Endothelial cell of umbilical vein (primary cell): ENCODE data around the gene RHOV. TPM values are rescaled to one million over a fixed set of nuclear protein-coding genes. Genes with fewer than 3 reads are reported as not detected.

Experiments used
- BruUV-seq: library from RNA; stranded (reverse); fragments of 400-500 nt; replicated peaks from 2 replicates; lab custom pipeline; 2021; lab: Mats Ljungman, UMichigan
- CTCF ChIA-PET: fragments of 300-600, 350-600 bp; sonication (Branson Sonifier 250); formaldehyde crosslinking; loops from one replicate; lab custom pipeline; 2021; ENCODE audit warnings: antibody characterized with exemption, inconsistent platforms; lab: Charles Lee
- POLR2A ChIA-PET: fragments of 300-600, 350-600 bp; sonication (Branson Sonifier 250); formaldehyde crosslinking; loops from one replicate; lab custom pipeline; 2021; ENCODE audit warnings: antibody characterized with exemption, inconsistent platforms; lab: Charles Lee
- DNase-seq: peaks from one replicate; pipeline ENCODE4 v3.0.0-alpha.2; 2011; ENCODE audit warnings: low read depth, low spot score
- FAIRE-seq: peaks from 2 replicates; lab custom pipeline; 2011; peaks lifted over from hg19 to GRCh38; lab: Jason Lieb, UNC
- H2AFZ ChIP-seq: 2 replicates; pipeline ENCODE4 v1.6.0; 2012; ENCODE audit warnings: low read depth, low read length, control low read depth, inconsistent platforms
- H3K27ac ChIP-seq: 2 replicates; pipeline ENCODE4 v1.5.1; 2011; ENCODE audit warnings: low read depth, mild to moderate bottlenecking, control low read depth, low read length, moderate library complexity; ENCODE audit not compliant: insufficient read depth
- H3K27me3 ChIP-seq, 2 experiments: 2 replicates each; pipeline versions ENCODE4 v1.6.0 to v1.6.1; 2011; ENCODE audit warnings: low read length in 2 of 2, mixed read lengths in 1 of 2; ENCODE audit not compliant: control insufficient read depth in 2 of 2, insufficient read depth in 2 of 2
- H3K36me3 ChIP-seq, 2 experiments: 2 replicates in 1 of 2; 3 replicates in 1 of 2; pipeline ENCODE4 v1.5.1; 2011; ENCODE audit warnings: low read length in 2 of 2, mild to moderate bottlenecking in 1 of 2, moderate library complexity in 1 of 2; ENCODE audit not compliant: control insufficient read depth in 2 of 2, insufficient read depth in 2 of 2; ENCODE audit errors: extremely low read depth in 1 of 2
- H3K4me1 ChIP-seq: 3 replicates; pipeline ENCODE4 v1.5.1; 2011; ENCODE audit warnings: mild to moderate bottlenecking, low read length; ENCODE audit not compliant: control insufficient read depth, insufficient read depth; ENCODE audit errors: extremely low read depth
- H3K4me2 ChIP-seq: 2 replicates; pipeline ENCODE4 v1.6.1; 2011; ENCODE audit warnings: low read length, control low read depth, mixed read lengths; ENCODE audit not compliant: insufficient read depth
- H3K4me3 ChIP-seq, 3 experiments: fragments of 200-600 bp in 1 of 3; sonication (generic), shearing (Covaris generic) in 1 of 3; replicated peaks in 1 of 3; 2 replicates each; pipeline ENCODE4 v1.5.1; 2011 to 2016; ENCODE audit warnings: control low read depth in 3 of 3, low read length in 3 of 3, mild to moderate bottlenecking in 2 of 3, inconsistent platforms in 1 of 3, low read depth in 1 of 3, moderate library complexity in 1 of 3; ENCODE audit not compliant: insufficient read depth in 1 of 3
- H3K79me2 ChIP-seq: 2 replicates; pipeline ENCODE4 v1.6.0; 2012; ENCODE audit warnings: low read length, inconsistent platforms; ENCODE audit not compliant: control insufficient read depth, insufficient read depth
- H3K9ac ChIP-seq: replicated peaks from 2 replicates; pipeline ENCODE3; 2011; ENCODE audit warnings: low read length, control low read depth; ENCODE audit not compliant: insufficient read depth; ENCODE audit errors: extremely low read depth
- H3K9me1 ChIP-seq: replicated peaks from 3 replicates; pipeline ENCODE4 v1.6.0; 2011; ENCODE audit warnings: mild to moderate bottlenecking, low read length; ENCODE audit not compliant: control insufficient read depth, insufficient read depth; ENCODE audit errors: extremely low read depth
- H3K9me3 ChIP-seq: replicated peaks from 2 replicates; pipeline ENCODE4 v1.5.1; 2012; ENCODE audit warnings: low read length, inconsistent platforms; ENCODE audit not compliant: control insufficient read depth, insufficient read depth
- H4K20me1 ChIP-seq: replicated peaks from 2 replicates; pipeline ENCODE3; 2011; ENCODE audit warnings: mild to moderate bottlenecking, low read length; ENCODE audit not compliant: control insufficient read depth, insufficient read depth; ENCODE audit errors: extremely low read depth
- FOS ChIP-seq: IDR thresholded peaks from 2 replicates; pipeline ENCODE4 v1.6.1; 2011; ENCODE audit warnings: mild to moderate bottlenecking, low read length, moderate library complexity, borderline replicate concordance; ENCODE audit not compliant: insufficient read depth
- JUN ChIP-seq: IDR thresholded peaks from 2 replicates; pipeline ENCODE4 v1.6.1; 2011; ENCODE audit warnings: borderline replicate concordance, low read depth; ENCODE audit not compliant: insufficient read length, insufficient read depth
- MYC ChIP-seq: IDR thresholded peaks from one replicate; pipeline ENCODE4 v1.6.1; 2011; ENCODE audit warnings: mild to moderate bottlenecking, low read depth, low read length
- dilution Hi-C: fragments of 300-500 bp; cut with MboI; formaldehyde crosslinking; loops from one replicate; pipeline ENCODE4 v1.15.0; 2019; ENCODE audit warnings: low sequenced_read_pairs; ENCODE audit not compliant: extremely low pct_ligation_motif_present
- intact Hi-C: fragments of 100-400 bp; cut with micrococcal nuclease; formaldehyde crosslinking; loops from one replicate; pipeline ENCODE4 v1.10.0; 2022
- polyA plus RNA-seq, 4 experiments: library from polyadenylated mRNA; depleted of rRNA in 3 of 4; stranded (reverse) in 3 of 4; unstranded in 1 of 4; fragments of >200 nt; gene quantifications; 2 replicates each; pipeline versions ENCODE4 v1.2.1 to v1.2.3, GENCODE V29; 2011 to 2012; ENCODE audit warnings: missing spikeins in 1 of 4
- total RNA-seq: library from RNA; stranded (reverse); gene quantifications from 2 replicates; pipeline ENCODE4 v1.2.3, GENCODE V29; 2021
- TF ChIP-seq, protein P1 (sequence below): IDR thresholded peaks from 2 replicates; pipeline ENCODE4 v1.6.1; 2011; ENCODE audit not compliant: insufficient read depth, insufficient read length
- TF ChIP-seq, protein P2 (sequence below), 2 donors: IDR thresholded peaks; 1 replicate in 1 of 2; 2 replicates in 1 of 2; pipeline ENCODE4 v1.5.1; 2011; ENCODE audit warnings: low read length in 2 of 2, mild to moderate bottlenecking in 2 of 2, moderate library complexity in 2 of 2, control low read depth in 1 of 2, inconsistent platforms in 1 of 2, low read depth in 1 of 2; ENCODE audit not compliant: insufficient read depth in 1 of 2; ENCODE audit errors: extremely low read depth in 1 of 2

The RHOV gene
- total and polyA plus RNA-seq, 2 donors (not counting 3 experiments of a cell fraction or from before 2014, with no cell fraction given) = 0.15 to 0.20 TPM

DNA sequence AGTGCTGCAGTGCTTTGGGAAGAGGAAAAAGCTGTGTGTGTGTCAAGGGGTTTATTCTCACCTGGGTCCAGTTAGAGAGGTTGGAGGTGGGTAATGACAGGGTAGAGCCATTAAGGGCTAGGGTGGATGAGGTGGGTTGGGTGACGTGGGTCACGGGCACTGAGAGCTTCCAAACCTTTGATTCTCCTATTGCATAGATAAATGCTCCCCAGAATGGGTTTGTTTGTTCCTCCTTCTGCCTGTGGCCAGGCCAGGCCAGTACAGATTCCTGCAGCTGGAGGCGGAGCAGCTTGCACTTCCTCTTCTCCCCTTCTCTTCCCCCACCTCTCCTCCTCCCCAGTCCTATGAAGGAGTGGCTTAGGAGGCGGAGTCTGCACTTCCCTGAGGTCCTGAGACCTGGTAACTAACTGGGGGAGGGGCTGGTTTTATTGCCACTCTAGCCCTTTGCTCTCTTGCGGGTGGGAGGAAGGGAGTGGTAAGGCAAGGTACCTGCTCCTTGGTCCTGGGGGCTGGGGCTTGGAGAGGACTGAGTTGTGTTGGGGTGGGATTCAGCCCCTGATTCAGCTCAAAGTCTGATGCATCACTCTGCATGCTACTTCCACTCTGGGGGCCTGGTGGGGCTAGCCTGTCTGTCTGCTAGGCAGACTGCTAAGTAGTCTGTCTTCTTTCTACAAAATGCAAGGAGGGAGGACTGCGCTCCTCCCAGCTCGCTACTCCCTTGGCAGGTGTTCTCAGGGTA lies 26.6 kb downstream of the RHOV start:
- Histone ChIP-seq H3K27ac (no peak overlapping the region), H3K4me3 (no peak overlapping the region), H4K20me1 (no peaks in the 10 kb centered on the region), H3K36me3 (no peaks in the 10 kb centered on the region), H3K4me1 (peaks cover 5% of the 10 kb centered on the region), H2AFZ (no peak overlapping the region), H3K9me1 (no peaks in the 10 kb centered on the region), H3K9me3 (no peaks in the 10 kb centered on the region), H3K79me2 (no peaks in the 10 kb centered on the region), H3K9ac (no peak overlapping the region), H3K4me2 (no peak overlapping the region), H3K27me3 (peaks cover 7 to 11% of the 10 kb centered on the region in 2 experiments)
- intact Hi-C loops (no loop called here), dilution Hi-C loops (no loop called here)
- POLR2A ChIA-PET = no interaction called here
- DNase-seq = no peak
- FAIRE-seq = no peak
- BruUV-seq = no TSS peak
- no peak for TF ChIP-seq JUN
- no peak for TF ChIP-seq FOS
- no peak for TF ChIP-seq MYC
- CTCF ChIA-PET = interaction anchor here (0.6 to 2.9 kb wide), 5 partner anchors 9 to 197 kb away, joined by 3 to 28 read pairs (median 3); partner anchors contain the start of gene VPS18

DNA sequence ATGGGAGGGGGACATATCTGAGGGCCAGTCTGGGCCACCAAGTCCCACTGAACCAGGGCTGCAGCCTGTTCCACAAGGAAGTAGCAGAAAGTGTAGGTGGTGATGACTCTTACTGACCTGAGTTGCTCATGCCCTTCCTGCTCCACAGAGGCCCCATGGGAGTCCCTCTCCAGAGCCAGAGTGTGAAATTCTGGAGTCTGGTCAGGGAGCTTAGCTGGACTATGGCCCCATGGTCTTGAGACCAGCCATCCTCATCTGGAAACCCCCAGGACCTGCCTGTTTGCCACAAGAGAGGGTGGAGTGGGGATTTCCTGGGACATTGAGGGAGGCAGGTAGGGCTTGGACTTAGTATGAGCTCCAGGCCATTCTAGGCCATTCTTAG lies 27.2 kb downstream of the RHOV start:
- H3K79me2 ChIP-seq = no peaks in the 10 kb centered on the region
- H3K27ac ChIP-seq = no peak overlapping the region
- no peak for FAIRE-seq
- TF ChIP-seq, protein P1, sequence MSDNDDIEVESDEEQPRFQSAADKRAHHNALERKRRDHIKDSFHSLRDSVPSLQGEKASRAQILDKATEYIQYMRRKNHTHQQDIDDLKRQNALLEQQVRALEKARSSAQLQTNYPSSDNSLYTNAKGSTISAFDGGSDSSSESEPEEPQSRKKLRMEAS = no peak
- TF ChIP-seq, protein P2, sequence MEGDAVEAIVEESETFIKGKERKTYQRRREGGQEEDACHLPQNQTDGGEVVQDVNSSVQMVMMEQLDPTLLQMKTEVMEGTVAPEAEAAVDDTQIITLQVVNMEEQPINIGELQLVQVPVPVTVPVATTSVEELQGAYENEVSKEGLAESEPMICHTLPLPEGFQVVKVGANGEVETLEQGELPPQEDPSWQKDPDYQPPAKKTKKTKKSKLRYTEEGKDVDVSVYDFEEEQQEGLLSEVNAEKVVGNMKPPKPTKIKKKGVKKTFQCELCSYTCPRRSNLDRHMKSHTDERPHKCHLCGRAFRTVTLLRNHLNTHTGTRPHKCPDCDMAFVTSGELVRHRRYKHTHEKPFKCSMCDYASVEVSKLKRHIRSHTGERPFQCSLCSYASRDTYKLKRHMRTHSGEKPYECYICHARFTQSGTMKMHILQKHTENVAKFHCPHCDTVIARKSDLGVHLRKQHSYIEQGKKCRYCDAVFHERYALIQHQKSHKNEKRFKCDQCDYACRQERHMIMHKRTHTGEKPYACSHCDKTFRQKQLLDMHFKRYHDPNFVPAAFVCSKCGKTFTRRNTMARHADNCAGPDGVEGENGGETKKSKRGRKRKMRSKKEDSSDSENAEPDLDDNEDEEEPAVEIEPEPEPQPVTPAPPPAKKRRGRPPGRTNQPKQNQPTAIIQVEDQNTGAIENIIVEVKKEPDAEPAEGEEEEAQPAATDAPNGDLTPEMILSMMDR (IDR thresholded peaks at IDR 0.05; ENCODE audit: extremely low read depth in 1 of 2, insufficient read depth in 1 of 2, low read depth in 1 of 2, low read length in 2 of 2) = no peak
- no peak for DNase-seq
- CTCF ChIA-PET = interaction anchor here (0.6 to 2.9 kb wide), 3 partner anchors 11 to 197 kb away, joined by 3 to 28 read pairs (median 3); partner anchors contain the start of gene VPS18
- POLR2A ChIA-PET = no interaction called here
- dilution Hi-C loops = no loop called here
- no peaks in the 10 kb centered on the region for H3K36me3 ChIP-seq
- H3K4me3 ChIP-seq = no peak overlapping the region
- no peak overlapping the region for H3K4me2 ChIP-seq
- H2AFZ ChIP-seq = no peak overlapping the region
- H3K9me3 ChIP-seq = no peaks in the 10 kb centered on the region
- no TSS peak for BruUV-seq
- intact Hi-C loops = no loop called here
- no peak overlapping the region for H3K9ac ChIP-seq
- no peaks in the 10 kb centered on the region for H4K20me1 ChIP-seq
- H3K9me1 ChIP-seq = no peaks in the 10 kb centered on the region
- H3K4me1 ChIP-seq = peaks cover 5% of the 10 kb centered on the region
- peaks cover 9 to 11% of the 10 kb centered on the region in 2 experiments for H3K27me3 ChIP-seq
